KBM-7 (cell line): Measurements from ENCODE around the gene DACH2.

Source experiments
- DNase-seq: peaks from one replicate; pipeline ENCODE4 v3.0.0-alpha.2; 2015
- in situ Hi-C: fragments of 300-500 bp; cut with MboI; formaldehyde crosslinking; loops from 2 replicates; pipeline ENCODE4 v1.14.3; 2020; ENCODE audit warnings: low sequenced_read_pairs, low pct_unique_long_range_greater_than_20kb, mixed read lengths

DACH2 gene

DNA sequence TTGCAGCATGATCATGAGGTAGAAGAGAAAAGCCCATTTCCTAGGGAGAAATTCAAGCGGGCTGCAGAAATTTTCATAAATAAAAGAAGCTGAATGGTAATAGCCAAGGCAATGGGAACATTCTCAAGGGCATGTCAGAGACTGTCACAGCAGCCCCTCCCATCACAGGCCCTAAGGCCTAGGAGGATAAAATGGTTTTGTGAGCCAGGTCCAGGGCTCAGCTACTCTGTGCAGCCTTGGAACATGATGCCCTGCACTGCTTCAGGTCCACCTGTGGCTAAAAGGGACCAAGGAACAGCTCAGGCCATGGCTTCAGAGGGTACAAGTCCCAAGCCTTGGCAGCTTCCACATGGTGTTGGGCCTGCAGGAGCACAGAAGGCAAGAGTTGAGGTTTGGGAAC lies 93.3 kb downstream of the DACH2 start:
- DNase-seq = no peak
- in situ Hi-C loops = no loop called here

DNA sequence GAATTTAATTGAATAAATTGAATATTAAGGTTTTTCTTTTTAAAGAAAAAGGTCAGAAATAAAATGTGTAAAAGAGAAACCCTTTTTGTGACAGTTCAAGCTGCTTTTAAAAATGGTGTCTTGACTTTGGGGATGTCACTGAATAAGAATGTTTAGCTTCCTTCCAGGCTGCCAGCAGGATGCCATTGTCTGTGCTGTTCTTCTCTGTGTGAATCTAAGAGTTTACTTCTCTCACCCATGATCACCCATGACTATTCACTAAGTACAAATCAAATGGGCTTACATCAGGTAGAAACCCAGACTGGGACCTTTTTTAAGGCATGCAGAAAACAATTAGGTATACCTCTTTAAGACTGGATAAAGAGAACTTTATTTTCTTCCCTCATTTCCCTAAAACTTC lies 115.3 kb downstream of the DACH2 start:
- no peak for DNase-seq
- in situ Hi-C loops = no loop called here

DNA sequence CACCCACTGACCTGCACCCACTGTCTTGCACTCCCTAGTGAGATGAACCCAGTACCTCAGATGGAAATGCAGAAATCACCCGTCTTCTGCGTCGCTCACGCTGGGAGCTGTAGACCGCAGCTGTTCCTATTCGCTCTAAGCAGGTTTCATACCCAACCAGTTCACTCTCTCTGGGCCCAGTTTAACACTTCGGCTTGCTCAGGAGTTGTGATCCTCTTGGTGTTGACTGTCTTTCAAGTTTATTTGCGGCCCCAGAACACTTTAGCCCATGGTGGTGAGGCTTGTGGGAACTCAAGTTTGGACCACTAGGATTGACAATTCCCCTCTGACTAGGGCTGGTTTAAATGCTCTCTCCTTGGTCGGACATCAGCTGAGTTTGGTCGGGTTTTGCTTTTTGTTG lies 147.0 kb downstream of the DACH2 start:
- no peak for DNase-seq
- in situ Hi-C loops = no loop called here

DNA sequence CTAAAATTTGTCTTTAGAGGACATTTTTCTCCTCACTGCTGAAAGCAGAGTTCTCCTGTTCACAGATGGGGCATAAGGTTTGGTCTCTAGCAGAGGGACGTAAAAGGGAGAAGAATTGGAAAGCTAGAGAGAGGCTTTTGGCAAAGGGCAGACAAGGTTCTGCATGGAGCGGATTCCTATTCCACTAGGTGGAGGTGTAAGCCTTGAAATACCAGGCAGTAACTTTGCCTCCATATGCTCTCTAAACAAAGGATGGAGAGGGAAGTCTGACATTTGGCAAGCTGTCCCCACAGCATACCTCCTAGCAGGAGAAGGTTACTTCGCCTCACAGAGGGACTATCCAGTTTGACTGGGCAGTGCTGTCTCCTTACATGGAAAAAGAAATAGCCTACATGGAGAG lies 174.7 kb downstream of the DACH2 start:
- in situ Hi-C loops = no loop called here
- peak; percentile 0 for DNase-seq

DNA sequence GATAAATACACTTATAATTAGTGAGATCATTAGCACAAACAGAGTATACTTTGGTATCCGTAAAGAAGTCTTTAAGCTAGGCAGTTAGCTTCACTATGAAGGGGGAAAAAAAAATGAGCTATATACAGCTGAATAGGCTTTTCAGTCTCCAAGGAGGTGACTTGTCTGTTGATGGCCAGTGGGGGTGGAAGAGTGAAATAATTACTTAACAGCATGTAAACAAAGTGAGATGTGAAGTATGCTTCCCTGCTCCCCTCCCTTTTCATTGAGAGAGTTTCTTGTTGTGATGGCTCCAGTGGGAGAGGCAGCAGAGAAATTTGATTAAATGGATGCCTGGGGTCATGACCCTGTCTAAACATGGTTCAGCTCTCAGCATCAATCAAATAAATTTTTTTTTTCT lies 180.9 kb downstream of the DACH2 start:
- in situ Hi-C loops = no loop called here
- DNase-seq = no peak

DNA sequence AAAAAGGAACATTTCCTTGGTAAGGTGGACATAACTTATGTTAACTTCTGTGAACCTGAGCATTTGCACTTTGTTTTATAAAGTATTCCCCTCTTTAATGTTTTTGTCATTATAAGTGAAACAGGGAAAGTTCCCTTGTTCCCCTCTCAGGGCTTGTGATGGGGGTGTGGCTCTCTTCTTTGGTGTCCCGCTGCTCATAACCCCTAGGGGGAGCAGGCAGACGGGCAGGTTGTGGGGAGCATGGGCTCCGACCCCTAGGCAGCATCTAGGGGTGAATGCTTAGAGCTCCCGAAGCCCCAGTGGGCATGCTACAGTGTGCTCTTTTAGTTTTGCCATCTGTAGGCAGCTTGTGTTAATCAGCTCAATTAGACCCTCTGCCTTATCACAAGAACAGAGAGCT lies 200.4 kb downstream of the DACH2 start:
- peak; percentile 8 for DNase-seq
- in situ Hi-C loops = no loop called here

DNA sequence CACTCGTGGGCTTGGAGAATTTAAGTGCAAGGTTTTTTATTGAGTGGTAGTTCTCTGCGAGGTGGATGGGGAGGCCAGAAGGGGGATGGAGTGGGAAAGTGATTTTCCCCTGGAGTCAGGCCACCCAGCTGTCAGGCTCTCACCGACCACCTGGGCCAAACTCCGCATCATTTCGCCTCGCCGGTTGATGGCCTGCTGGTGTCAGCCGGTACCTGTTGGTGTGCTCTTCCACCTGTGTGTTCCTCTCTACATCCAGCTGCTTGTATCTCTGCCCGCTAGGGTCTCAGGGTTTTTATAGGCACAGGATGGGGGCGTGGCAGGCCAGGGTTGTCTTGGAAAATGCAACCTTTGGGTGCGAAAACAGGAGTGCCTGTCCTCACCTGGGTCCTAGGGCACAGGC lies 200.9 kb downstream of the DACH2 start:
- in situ Hi-C loops = no loop called here
- DNase-seq = no peak

DNA sequence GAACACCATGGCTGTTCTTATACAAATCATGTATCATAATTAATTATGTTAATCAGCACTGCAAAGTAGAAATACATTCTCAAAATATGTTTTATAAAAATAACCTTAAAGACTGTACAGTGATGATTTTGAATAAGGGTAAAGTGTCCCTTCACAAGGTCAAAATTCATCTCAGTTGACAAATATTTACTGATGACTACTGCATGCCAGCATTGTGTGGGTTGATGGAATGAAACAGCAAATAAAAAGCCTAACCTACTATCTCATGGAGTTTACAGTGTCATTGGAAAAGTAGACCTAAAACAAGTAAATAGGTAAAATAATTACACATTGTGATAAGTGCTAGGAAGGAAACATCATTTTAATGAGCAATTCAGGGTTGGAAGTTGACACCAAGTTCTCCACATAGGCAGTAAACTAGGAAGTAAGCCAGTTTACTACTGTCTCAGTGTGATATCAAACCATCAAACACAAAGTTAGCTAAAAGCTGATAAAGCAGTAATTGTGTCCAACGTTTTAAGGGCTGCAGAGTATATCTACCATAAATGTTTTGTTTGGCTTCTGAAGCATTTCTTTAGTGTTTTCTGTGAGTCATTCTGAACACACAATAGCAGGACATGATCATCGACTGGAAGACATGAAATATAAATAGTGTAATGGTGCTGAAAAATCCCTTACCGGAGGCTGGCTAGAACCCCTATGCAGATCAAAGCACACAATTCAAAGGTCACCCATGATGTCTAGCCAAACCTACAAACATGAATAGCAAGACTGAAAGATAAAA lies 221.8 kb downstream of the DACH2 start:
- no peak for DNase-seq
- in situ Hi-C loops = no loop called here

DNA sequence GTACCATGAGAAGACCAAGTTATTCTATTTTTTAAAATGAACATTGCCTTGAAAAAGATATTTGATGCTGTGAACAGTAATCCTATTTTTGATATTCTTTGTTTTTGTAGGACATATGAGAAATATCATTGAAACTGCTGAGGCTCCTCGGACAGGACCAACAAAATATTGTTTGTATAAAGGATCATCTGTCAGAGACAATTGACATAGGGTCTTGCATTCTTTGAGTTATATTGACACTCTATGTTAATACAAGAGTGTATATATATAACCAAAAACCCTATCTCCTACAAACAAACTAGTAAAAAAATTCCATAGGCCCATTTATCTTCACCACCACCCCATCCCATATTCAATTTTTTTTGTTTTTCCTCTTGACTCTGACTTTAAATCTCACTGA lies 222.7 kb downstream of the DACH2 start:
- in situ Hi-C loops = no loop called here
- DNase-seq = no peak

DNA sequence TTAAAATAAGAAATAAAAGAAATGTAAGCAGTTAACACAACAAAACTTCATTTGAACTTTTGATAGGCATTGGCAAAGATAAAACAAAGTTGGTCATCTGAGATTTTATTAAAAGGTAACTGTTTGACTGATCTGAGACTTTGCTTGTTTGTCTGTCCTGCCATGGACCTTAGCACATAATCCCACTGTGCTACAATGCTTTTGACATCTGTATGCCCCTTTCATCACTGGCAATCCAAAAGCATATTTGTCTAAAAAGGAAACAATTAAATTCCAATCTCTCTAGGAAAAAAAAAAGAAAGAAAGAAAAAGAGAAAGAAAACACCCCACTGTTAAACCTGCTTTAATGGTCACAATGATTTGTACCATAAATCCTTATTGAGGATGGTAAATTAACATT lies 231.0 kb downstream of the DACH2 start:
- in situ Hi-C loops = no loop called here
- no peak for DNase-seq

DNA sequence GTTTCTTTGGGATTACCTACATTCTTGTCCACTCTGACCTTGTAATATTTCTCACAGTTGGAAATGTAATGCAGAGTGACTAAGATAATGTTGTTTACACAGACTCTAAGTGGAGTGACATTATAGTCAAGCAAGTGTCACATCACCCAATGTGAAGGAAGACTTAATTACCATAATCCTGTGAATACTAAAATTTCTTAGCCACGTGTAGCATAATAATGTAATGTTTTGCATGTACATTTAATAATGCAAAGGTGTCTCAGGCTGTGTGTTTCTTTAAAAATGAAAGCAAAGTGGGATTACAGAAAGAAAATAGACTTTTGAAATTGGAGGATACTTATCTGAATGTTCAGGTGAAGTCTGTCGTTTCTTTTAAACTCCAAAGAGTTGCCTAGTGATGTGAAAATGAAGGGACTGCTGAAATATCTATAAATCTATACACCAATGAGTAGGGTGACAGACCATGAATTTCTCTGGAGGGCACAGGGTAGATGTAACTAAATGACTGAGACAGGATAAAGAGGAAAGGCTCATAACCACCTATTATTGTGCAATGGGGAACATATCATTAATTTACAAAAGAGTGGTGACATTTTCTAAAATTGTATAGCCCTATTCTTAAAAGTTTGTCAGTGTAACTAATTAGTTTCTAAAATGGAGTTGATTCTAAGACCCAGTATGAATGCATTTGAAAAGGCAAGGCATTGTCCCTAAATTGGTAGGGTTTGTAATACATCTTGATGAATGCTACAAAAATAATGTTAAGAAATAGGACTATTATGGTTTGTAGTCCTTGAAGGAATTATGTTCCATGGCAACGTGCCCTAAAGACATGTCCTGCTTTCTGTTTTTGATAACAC lies 235.7 kb downstream of the DACH2 start:
- in situ Hi-C loops = no loop called here
- DNase-seq = no peak

DNA sequence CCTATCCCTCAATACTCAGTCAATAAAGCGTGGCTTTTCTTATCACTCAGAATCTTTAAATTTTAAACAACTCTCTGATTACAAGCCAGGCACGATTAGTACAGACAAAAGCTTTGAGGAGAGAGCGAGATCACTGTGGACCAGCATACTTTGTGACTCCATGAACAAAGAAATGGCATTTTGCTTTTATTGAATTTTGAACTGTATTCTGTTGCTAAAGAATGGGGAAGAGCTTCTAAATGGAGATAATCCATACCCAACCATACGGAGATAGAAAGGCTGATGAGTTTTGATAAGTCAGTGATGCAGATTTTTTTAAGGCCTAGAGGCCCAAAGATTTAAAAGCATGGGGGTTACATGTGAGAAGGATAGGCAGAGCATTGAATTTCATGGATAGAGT lies 259.1 kb downstream of the DACH2 start:
- in situ Hi-C loops = no loop called here

DNA sequence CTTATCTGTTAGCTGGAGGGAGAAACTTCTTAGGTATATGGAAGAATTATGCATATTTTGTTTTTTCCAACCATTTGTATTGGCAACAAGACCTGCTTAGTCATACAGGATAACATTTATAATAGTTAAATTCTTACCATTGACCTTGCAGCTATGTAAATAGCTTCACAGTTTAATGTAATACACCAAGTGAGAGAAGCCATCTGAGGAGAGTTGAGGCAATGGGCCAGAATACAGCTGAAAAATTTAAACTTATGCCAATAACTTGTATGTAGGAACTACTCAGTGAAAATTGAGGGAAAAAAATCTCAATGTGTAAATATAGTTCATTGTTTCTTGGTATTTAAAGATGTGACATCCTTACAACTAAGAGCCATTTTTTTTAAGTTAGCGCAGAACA lies 273.5 kb downstream of the DACH2 start:
- in situ Hi-C loops = no loop called here
- DNase-seq = no peak

More for the DNA sequence above, 259.1 kb downstream of the DACH2 start:
- no peak for DNase-seq

DNA sequence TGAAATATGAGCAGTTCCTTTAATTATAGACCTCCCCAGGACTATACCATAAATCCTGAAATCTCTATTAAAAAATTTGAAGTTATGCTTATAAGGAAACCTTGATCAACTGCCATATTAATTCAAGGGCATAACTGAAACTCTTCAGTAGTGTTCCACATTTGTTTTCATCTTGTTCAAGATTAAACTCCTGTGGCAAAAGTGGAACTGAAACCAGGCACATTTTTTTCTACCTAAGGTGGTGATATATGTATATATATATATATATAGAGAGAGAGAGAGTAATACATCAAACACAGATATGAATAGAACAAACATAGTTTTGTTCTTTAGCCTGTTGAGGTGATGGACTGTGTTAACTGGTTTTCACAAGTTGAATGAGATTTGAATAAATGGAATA lies 287.9 kb downstream of the DACH2 start:
- in situ Hi-C loops = no loop called here

DNA sequence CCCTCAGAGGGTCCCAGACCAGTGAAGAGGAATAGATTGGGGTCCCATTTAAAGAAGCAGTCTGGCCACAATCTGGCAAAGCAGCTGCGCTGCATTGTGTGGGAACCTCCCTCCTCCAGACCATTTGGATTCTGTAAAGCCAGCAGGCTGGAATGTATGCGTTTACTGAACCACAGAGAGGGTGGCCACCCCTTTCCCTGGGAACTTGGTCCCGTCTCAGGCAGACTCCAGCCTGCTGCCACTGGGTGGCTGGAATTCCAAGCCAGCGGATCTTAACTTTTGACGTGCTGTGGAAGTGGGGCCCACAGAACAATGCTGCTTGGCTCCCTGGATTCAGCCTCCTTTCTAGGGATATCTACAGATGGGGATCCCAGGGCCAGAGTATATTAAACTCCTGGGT lies 307.2 kb downstream of the DACH2 start:
- DNase-seq = no peak
- in situ Hi-C loops = no loop called here

More for the DNA sequence above, 287.9 kb downstream of the DACH2 start:
- no peak for DNase-seq

DNA sequence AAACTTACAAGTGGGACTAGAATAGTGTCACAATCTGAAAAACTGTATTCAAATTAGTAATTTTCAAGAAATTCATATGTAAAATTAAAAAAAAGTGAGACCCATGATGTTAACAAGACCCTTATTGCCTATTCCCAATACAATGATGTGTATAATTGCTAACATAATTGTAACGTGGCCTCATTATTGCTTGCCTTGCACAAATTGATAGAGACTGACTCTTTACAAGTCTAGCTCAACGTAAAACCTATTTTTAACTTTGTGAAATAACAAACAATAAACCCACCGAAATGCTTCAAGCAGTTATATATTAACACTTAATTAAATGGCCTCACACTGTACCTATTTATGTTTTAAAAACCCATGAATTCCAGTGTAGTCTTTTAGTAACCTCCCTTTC lies 312.5 kb downstream of the DACH2 start:
- DNase-seq = no peak
- in situ Hi-C loops = no loop called here

DNA sequence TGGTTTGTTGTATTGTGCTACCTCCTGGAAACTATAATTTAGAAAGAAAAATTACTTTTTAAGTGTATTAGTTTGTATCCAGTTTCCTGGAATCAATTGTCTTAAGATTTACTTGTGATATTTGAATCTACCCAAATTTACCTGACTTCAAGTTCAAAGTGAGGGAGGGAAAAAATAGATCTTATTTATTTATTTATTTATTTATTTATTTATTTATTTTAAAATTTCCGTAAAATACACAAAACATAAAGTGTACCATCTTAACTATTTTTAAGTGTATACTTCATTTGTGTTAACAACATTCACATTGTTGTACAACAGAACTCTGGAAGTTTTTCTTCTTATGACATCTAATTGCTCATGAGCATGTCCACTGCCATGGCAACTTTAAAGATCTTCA lies 356.0 kb downstream of the DACH2 start:
- in situ Hi-C loops = no loop called here
- no peak for DNase-seq

DNA sequence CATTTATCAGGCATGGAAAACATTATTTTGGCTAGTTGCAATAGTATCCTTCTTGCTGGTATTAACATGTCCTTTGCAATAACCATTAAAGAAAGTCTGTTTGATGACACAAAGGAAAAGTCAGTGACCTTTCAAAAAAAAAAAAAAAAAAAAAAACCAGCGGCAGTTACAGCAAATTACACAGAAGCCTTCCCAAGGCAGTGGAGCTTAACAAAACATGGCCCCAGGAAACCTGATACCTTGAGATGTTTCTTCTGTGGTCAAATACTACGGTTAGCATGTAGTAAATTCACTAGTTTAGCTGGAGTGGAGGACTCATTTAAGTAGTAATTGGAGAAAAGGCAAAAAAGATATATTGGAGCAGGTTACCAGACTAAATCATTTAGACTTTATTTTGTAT lies 359.1 kb downstream of the DACH2 start:
- in situ Hi-C loops = no loop called here
- DNase-seq = no peak

DNA sequence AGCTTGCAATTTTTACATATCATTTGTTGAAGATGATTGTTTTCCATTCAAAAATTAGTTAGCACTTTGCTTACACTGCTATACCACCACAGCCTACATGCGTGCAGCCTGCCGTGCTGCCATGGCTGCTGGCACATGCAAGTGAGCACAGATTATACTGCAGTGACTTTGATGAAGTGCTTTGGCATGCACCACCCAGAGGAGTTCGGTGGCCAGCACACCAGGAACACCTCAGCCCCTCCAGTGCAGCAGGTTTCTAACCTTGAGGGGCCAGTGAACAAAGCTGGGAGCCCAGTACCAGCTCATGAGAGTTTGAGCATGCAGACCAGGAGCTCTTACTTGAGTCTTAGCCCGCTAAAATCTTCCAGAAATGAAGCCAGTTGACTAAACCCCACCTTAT lies 431.5 kb downstream of the DACH2 start:
- DNase-seq = no peak
- in situ Hi-C loops = no loop called here

DNA sequence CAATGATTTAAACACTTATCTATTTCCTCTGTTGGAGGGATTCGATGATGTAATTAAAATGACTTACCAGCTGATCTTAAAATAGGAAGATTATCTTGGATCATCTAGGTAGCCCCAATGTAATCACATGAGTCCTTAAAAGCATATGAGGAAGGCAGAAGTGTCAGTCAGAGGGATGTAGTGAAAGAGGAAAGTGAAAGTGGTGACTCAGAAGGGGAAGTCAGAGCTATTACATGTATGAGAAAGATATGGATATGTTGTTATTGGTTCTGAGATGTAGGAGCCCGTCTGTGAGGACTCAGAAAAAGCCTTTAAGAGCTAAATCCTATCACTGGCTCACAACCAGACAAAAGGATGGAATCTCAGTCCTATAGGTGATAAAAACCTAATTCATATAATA lies 456.4 kb downstream of the DACH2 start:
- in situ Hi-C loops = no loop called here
- peak; percentile 29 for DNase-seq

DNA sequence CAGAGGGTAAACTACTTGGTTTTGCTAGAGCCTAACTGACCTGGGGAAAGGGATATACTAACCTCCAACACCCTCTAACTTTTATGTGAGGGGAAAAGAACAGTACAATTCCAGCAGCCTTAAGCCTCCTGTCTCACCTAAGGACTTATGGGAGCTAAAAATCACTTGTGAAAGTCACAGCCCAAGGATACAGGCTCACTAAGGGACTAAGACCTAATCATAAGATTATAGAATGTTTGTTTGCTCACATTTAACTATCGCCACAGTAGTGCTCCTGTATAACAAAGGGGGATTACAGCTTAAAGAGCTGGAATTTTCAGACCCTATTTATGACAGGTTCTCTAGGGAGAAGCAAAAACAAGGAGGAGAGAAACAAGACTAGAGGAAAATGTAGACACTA lies 548.7 kb downstream of the DACH2 start:
- in situ Hi-C loops = no loop called here
- no peak for DNase-seq
